Measurements from ENCODE around the gene ACAD11. TPM values are rescaled to one million over a fixed set of nuclear protein-coding genes. Genes with fewer than 3 reads are reported as not detected.

Gene ACAD11
- total RNA-seq, 1 donor from 2014 or later, result 14.7 TPM

DNA sequence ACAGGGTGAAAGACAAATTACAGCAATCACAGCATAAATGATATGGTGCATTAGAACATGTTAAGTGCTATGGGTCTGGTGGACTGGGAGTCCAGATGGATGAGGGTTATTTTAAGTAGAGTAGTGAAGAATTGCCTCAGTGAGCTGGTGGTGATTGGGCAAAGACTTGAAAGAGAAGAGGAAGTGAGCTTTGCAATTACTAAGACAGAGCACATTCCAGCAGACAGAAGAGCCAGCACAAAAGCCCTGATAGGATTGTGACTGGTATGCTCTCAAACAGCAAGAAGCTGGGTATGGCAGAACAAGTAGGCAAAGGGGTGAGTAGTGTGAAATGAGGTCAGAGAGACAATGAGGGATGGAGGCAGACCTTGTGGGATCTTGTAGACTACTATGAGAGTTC lies 64.6 kb downstream of the ACAD11 start:
- Mint-ChIP-seq H3K27me3 (no peaks in the 10 kb centered on the region), H3K36me3 (peaks cover 20% of the 10 kb centered on the region), H3K4me3 (no peak overlapping the region), H3K9me3 (no peaks in the 10 kb centered on the region), H3K27ac (no peak overlapping the region), H3K4me1 (ENCODE audit: unreplicated experiment) (peaks cover 6% of the 10 kb centered on the region)
- no peak for TF ChIP-seq CTCF (conservative IDR thresholded peaks at IDR 0.05)
- no peak for DNase-seq (ENCODE audit: extremely low spot score, unreplicated experiment)

DNA sequence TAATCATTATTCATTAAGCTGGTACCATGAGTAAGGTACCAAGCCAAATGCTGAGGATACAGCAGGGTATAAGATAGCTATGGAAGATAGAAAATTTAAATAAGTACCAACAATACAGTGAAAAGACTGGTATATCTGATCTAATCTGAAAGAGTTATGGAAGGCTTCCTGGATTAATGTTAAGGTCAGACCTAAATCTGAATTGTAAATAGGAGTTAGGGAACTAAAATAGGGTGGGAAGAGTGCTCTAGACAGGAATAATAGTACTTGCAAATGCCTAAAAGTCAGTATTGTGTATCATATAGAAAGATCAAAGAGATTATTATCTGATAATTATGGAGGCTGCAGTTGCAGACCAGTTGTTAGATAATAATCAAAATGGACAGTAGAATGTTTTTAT lies 65.1 kb downstream of the ACAD11 start:
- no peaks in the 10 kb centered on the region for H3K9me3 Mint-ChIP-seq
- H3K36me3 Mint-ChIP-seq, result peaks cover 20% of the 10 kb centered on the region
- no peak for DNase-seq (ENCODE audit: extremely low spot score, unreplicated experiment)
- H3K4me1 Mint-ChIP-seq (ENCODE audit: unreplicated experiment), result peaks cover 6% of the 10 kb centered on the region
- TF ChIP-seq CTCF (conservative IDR thresholded peaks at IDR 0.05), result no peak
- no peaks in the 10 kb centered on the region for H3K27me3 Mint-ChIP-seq
- no peak overlapping the region for H3K27ac Mint-ChIP-seq
- no peak overlapping the region for H3K4me3 Mint-ChIP-seq

- peaks cover 6% of the 10 kb centered on the region for H3K4me1 Mint-ChIP-seq (ENCODE audit: unreplicated experiment)
- no peaks in the 10 kb centered on the region for H3K9me3 Mint-ChIP-seq
- DNase-seq (ENCODE audit: extremely low spot score, unreplicated experiment), result no peak
- peaks cover 23% of the 10 kb centered on the region for H3K36me3 Mint-ChIP-seq
- TF ChIP-seq CTCF (conservative IDR thresholded peaks at IDR 0.05), result no peak
- H3K27me3 Mint-ChIP-seq, result no peaks in the 10 kb centered on the region
- H3K4me3 Mint-ChIP-seq, result no peak overlapping the region
- H3K27ac Mint-ChIP-seq, result no peak overlapping the region
These were observed 65.7 kb downstream of the ACAD11 start for GRCh38 chr3:132593947-132594323.

DNA sequence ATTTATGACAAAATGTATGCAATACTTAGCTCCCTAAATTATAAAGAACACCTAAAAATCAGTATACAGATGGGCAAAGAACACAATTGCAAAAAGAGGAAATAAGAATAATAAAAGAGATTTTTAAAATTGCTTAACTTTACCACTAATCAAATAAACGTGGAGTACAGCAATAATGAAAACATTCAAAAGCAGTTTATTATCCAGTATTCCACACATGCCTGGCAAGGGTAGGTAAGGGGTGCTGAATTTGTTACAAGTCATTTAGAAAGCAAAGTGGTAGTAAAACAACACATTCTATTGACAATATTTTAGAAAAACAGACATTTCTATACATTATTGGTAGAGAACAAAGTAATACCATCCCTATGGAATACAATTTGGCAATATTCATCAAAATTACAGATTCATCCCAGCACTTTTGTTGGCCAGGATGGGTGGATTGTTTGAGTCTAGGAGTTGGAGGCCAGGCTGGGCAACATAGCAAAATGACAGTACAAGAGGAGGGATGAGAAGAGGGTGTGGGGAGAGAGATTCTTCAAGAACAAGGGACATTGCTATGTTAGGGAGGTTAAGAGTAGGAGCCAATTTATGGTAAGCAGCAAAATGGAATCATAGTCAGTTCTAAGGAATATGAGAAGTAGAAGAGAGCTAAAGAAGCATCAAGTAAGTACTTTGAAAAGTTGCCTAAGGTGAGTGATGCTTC lies 66.2 kb downstream of the ACAD11 start:
- Mint-ChIP-seq H3K27ac (no peak overlapping the region), H3K4me1 (ENCODE audit: unreplicated experiment) (peaks cover 6% of the 10 kb centered on the region), H3K9me3 (no peaks in the 10 kb centered on the region), H3K36me3 (peaks cover 20% of the 10 kb centered on the region), H3K4me3 (no peak overlapping the region), H3K27me3 (no peaks in the 10 kb centered on the region)
- no peak for DNase-seq (ENCODE audit: extremely low spot score, unreplicated experiment)
- no peak for TF ChIP-seq CTCF (conservative IDR thresholded peaks at IDR 0.05)

- DNase-seq (ENCODE audit: extremely low spot score, unreplicated experiment), result no peak
- Mint-ChIP-seq H3K4me3 (no peak overlapping the region), H3K4me1 (ENCODE audit: unreplicated experiment) (peaks cover 6% of the 10 kb centered on the region), H3K27ac (no peak overlapping the region), H3K27me3 (no peaks in the 10 kb centered on the region), H3K36me3 (peaks cover 18% of the 10 kb centered on the region), H3K9me3 (no peaks in the 10 kb centered on the region)
- TF ChIP-seq CTCF (conservative IDR thresholded peaks at IDR 0.05), result no peak
These were observed 67.4 kb downstream of the ACAD11 start for GRCh38 chr3:132592216-132592615.

All from type B pancreatic cell (in vitro differentiated cells).